H1 (cell line): Measurements from ENCODE around the gene BIRC7. TPM values are rescaled to one million over a fixed set of nuclear protein-coding genes. Genes with fewer than 3 reads are reported as not detected.

Experiments used
- JUND ChIP-seq: IDR thresholded peaks from 2 replicates; pipeline ENCODE4 v1.6.1; 2011; ENCODE audit warnings: mild to moderate bottlenecking, improper control_type of control experiment, low read length
- KDM1A ChIP-seq: fragments of 200-600, 300-600 bp; sonication (generic); IDR thresholded peaks from 2 replicates; pipeline ENCODE4 v1.7.1; 2016; ENCODE audit warnings: mild to moderate bottlenecking, low read length, borderline replicate concordance
- RBBP5 ChIP-seq: IDR thresholded peaks from 2 replicates; pipeline ENCODE4 v1.7.1; 2012; ENCODE audit warnings: low read depth, mild to moderate bottlenecking, inconsistent platforms, low read length, moderate library complexity, borderline replicate concordance
- SRF ChIP-seq: IDR thresholded peaks from 2 replicates; pipeline ENCODE4 v1.6.1; 2011; ENCODE audit warnings: mild to moderate bottlenecking, low read depth, low read length, moderate library complexity
- TAF7 ChIP-seq: optimal IDR thresholded peaks from 2 replicates; pipeline ENCODE3; 2011; ENCODE audit warnings: low read depth, mild to moderate bottlenecking, inconsistent platforms, low read length, moderate library complexity, borderline replicate concordance
- polyA plus RNA-seq, 7 experiments: library from polyadenylated mRNA; depleted of rRNA in 3 of 7; stranded (reverse) in 5 of 7; unstranded in 2 of 7; fragments of >200 nt in 5 of 7; fragments of 200-250 nt in 2 of 7; gene quantifications; 1 replicate in 5 of 7; 2 replicates in 1 of 7; 4 replicates in 1 of 7; pipeline versions ENCODE4 v1.2.1 to v1.2.3, GENCODE V29; 2011 to 2013; ENCODE audit warnings: missing spikeins in 2 of 7, mixed read lengths in 2 of 7
- total RNA-seq: library from RNA; stranded (reverse); fragmentation: NEBNext Ultra II Directional; extraction: Animal tissue kit (Norgen Biotek cat#: 25700); gene quantifications from 2 replicates; pipeline ENCODE4 v1.2.1, GENCODE V29; 2021

BIRC7 gene
- total and polyA plus RNA-seq, 2 of the 8 experiments (the other 6 are each of a cell fraction or from before 2014, with no cell fraction given) = 0.11 to 0.41 TPM

DNA sequence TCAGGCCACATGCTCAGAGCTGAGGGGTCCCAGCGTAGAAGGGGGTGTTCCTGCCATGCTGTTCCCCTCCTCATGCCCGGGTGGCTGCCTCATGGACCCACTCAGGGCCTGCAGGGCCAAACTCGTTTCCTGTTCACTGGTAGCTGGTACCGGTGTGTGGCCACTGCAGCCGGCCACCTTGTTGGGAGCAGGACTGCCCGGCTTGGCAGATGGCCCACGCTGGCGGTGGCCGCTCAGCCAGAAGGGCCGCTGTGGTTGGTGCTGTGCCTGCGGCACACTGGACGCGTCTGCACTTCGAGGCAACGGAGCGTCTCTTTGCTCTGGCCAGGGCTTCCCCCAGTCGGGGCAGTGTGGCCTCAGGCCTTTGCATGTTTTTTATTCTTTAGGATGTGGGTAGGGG lies 47.2 kb downstream of the BIRC7 start (continued):
- TF ChIP-seq JUND (no peak), KDM1A (no peak), SRF (no peak), RBBP5 (no peak), TAF7 (no peak)
